Measurements from ENCODE around the gene TMEM259. TPM values are rescaled to one million over a fixed set of nuclear protein-coding genes. Genes with fewer than 3 reads are reported as not detected.

The TMEM259 gene
- total RNA-seq, 1 donor from 2014 or later = 109 TPM

- no peak for ATAC-seq (ENCODE audit: poor library complexity)
- DNase-seq = no peak
- intact Hi-C loops (cut with DNase I) = no loop called here
These were observed 37.2 kb upstream of the TMEM259 start for GRCh38 chr19:1058112-1058511.

GRCh38 chr19:1057176-1057855, 36.4 kb upstream of the TMEM259 start:
- intact Hi-C loops (cut with DNase I) = no loop called here
- DNase-seq (no peak), ATAC-seq (ENCODE audit: poor library complexity) (no peak)

- intact Hi-C loops (cut with DNase I) = no loop called here
- no peak for DNase-seq
- no peak for ATAC-seq (ENCODE audit: poor library complexity)
These were observed 35.1 kb upstream of the TMEM259 start for GRCh38 chr19:1055886-1056620.

- DNase-seq = no peak
- no peak for ATAC-seq (ENCODE audit: poor library complexity)
- intact Hi-C loops (cut with DNase I) = no loop called here
These were observed 34.1 kb upstream of the TMEM259 start for GRCh38 chr19:1055028-1055425.

- no peak for DNase-seq
- no peak for ATAC-seq (ENCODE audit: poor library complexity)
- intact Hi-C loops (cut with DNase I) = no loop called here
These were observed 33.4 kb upstream of the TMEM259 start for GRCh38 chr19:1054102-1055027.

GRCh38 chr19:1053176-1054101, 32.5 kb upstream of the TMEM259 start:
- intact Hi-C loops (cut with DNase I) = no loop called here
- no peak for DNase-seq
- no peak for ATAC-seq (ENCODE audit: poor library complexity)

- ATAC-seq (ENCODE audit: poor library complexity) (no peak), DNase-seq (no peak)
- intact Hi-C loops (cut with DNase I) = no loop called here
These were observed 31.5 kb upstream of the TMEM259 start for GRCh38 chr19:1052349-1052975.

- DNase-seq (no peak), ATAC-seq (ENCODE audit: poor library complexity) (no peak)
- intact Hi-C loops (cut with DNase I) = no loop called here
These were observed 30.9 kb upstream of the TMEM259 start for GRCh38 chr19:1051791-1052190.

- intact Hi-C loops (cut with DNase I) = no loop called here
- no peak for ATAC-seq (ENCODE audit: poor library complexity)
- DNase-seq = no peak
These were observed 30.3 kb upstream of the TMEM259 start for GRCh38 chr19:1050989-1051788.

- ATAC-seq (ENCODE audit: poor library complexity) (no peak), DNase-seq (no peak)
- intact Hi-C loops (cut with DNase I) = no loop called here
These were observed 28.9 kb upstream of the TMEM259 start for GRCh38 chr19:1049800-1050199.

- intact Hi-C loops (cut with DNase I) = no loop called here
- ATAC-seq (ENCODE audit: poor library complexity) (no peak), DNase-seq (no peak)
These were observed 28.2 kb upstream of the TMEM259 start for GRCh38 chr19:1049106-1049505.

- intact Hi-C loops (cut with DNase I) = no loop called here
- ATAC-seq (ENCODE audit: poor library complexity) (no peak), DNase-seq (no peak)
These were observed 26.8 kb upstream of the TMEM259 start for GRCh38 chr19:1047696-1048147.

GRCh38 chr19:1046836-1047695, 26.1 kb upstream of the TMEM259 start:
- ATAC-seq (ENCODE audit: poor library complexity) (no peak), DNase-seq (no peak)
- intact Hi-C loops (cut with DNase I) = no loop called here

- ATAC-seq (ENCODE audit: poor library complexity) = no peak
- DNase-seq = no peak
- intact Hi-C loops (cut with DNase I) = no loop called here
These were observed 25.2 kb upstream of the TMEM259 start for GRCh38 chr19:1046117-1046626.

GRCh38 chr19:1045247-1045603, 24.3 kb upstream of the TMEM259 start:
- ATAC-seq (ENCODE audit: poor library complexity) (no peak), DNase-seq (no peak)
- intact Hi-C loops (cut with DNase I) = no loop called here

All from Right ventricle myocardium superior (tissue), 1 donor.